ENCODE results near the gene TMEM247. TPM values are rescaled to one million over a fixed set of nuclear protein-coding genes. Genes with fewer than 3 reads are reported as not detected.
A peak's percentile ranks its signal among the peaks of the same experiment; 100 is the strongest.

TMEM247 gene
- total RNA-seq, 1 experiment from 2014 or later, result not detected

DNA sequence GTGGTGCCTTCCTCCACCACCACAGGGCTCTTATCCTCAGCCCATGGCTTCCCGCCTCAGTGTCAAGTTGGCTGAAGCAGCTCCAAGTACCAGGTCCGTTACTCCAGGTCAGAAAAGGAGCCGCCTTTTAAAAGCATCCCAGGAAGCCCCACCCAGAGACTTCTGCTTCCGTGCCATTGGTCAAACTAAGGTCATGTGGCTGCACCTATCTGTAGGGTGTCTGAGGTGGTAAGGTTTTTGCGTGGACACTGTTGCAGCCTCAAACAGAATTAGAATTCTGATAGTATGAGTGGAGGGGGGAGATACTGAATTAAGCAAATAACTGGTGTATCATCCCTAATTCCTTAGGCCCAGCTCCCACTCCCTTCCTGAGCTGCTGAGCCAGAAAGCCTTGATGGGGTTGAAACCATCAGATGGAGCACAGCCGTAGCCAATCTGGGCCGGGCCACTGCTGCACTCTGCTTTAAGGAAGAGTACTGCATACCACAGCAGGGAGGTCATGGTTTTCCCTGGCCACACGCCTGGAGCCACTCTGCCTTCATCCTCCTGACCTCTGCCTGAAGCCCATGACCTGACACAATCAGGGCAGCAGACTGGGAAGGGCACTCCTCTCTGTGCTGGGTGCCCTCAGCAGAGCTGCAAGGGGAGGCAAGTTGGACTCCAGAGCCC, 8.4 kb downstream of the TMEM247 start:
- CTCF ChIA-PET, result no interaction called here

DNA sequence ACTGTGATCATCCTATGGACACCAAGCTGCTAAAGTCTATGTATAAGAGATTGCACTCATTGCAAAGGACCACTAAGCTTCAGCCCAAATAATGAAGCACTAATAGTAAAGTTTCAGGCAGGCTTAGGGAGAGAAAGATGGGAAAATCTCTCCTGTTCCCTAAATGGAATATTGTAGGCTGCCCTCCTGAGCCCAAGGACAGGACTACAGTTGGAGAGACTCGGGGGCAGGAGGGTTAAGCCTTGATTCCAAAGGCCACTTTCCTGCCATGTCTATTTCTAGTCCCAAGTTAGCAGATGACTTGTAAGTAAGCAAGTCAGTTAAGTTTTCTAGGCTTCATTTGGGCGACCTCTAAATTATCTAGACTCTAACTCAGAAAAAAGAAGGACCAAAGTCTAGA, 9.0 kb downstream of the TMEM247 start:
- no peak overlapping the region for H3K4me3 ChIP-seq (ENCODE audit: low read length)
- POLR2A ChIA-PET (ENCODE audit: unreplicated experiment), result no interaction called here
- TF ChIP-seq, protein P1, sequence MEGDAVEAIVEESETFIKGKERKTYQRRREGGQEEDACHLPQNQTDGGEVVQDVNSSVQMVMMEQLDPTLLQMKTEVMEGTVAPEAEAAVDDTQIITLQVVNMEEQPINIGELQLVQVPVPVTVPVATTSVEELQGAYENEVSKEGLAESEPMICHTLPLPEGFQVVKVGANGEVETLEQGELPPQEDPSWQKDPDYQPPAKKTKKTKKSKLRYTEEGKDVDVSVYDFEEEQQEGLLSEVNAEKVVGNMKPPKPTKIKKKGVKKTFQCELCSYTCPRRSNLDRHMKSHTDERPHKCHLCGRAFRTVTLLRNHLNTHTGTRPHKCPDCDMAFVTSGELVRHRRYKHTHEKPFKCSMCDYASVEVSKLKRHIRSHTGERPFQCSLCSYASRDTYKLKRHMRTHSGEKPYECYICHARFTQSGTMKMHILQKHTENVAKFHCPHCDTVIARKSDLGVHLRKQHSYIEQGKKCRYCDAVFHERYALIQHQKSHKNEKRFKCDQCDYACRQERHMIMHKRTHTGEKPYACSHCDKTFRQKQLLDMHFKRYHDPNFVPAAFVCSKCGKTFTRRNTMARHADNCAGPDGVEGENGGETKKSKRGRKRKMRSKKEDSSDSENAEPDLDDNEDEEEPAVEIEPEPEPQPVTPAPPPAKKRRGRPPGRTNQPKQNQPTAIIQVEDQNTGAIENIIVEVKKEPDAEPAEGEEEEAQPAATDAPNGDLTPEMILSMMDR (conservative IDR thresholded peaks at IDR 0.05; ENCODE audit: low read depth, low read length), result peak; percentile 37; the same call in 1 of the 2 replicates
- no peak for TF ChIP-seq EZH2phosphoT487 (IDR thresholded peaks at IDR 0.05; ENCODE audit: borderline replicate concordance, low read length)
- H4K20me1 ChIP-seq (ENCODE audit: low read length), result no peaks in the 10 kb centered on the region
- H3K36me3 ChIP-seq (ENCODE audit: low read depth, low read length), result no peaks in the 10 kb centered on the region
- H3K4me1 ChIP-seq (ENCODE audit: insufficient read depth, low read length), result peaks cover 6% of the 10 kb centered on the region
- CTCF ChIA-PET, result no interaction called here
- no TSS peak for BruUV-seq (replicated peaks)
- peak; percentile 25 for ATAC-seq
- no peaks in the 10 kb centered on the region for H3K79me2 ChIP-seq (ENCODE audit: low read length)
- no peaks in the 10 kb centered on the region for H3K27me3 ChIP-seq (ENCODE audit: low read length)
- H3K9me3 ChIP-seq (ENCODE audit: low read length), result no peaks in the 10 kb centered on the region
- DNase-seq, result no peak
- H2AFZ ChIP-seq (ENCODE audit: low read length), result no peak overlapping the region
- intact Hi-C loops (cut with micrococcal nuclease), result no loop called here
- no peaks in the 10 kb centered on the region for H3K9me2 ChIP-seq (replicated peaks; ENCODE audit: low read length)
- no peak overlapping the region for H3K4me2 ChIP-seq (ENCODE audit: low read length)
- no peaks in the 10 kb centered on the region for H3F3A ChIP-seq (ENCODE audit: low read length, unreplicated experiment)
- no peak overlapping the region for H3K27ac ChIP-seq (ENCODE audit: low read length)
- no peak overlapping the region for H3K9ac ChIP-seq (ENCODE audit: low read length)

More for the DNA sequence above, 8.4 kb downstream of the TMEM247 start:
- H3K9me3 ChIP-seq (ENCODE audit: low read length), result no peaks in the 10 kb centered on the region
- H4K20me1 ChIP-seq (ENCODE audit: low read length), result no peaks in the 10 kb centered on the region
- no peak overlapping the region for H2AFZ ChIP-seq (ENCODE audit: low read length)
- H3K36me3 ChIP-seq (ENCODE audit: low read depth, low read length), result no peaks in the 10 kb centered on the region
- intact Hi-C loops (cut with micrococcal nuclease), result no loop called here
- peaks cover under 1% of the 10 kb centered on the region for H3K4me1 ChIP-seq (ENCODE audit: insufficient read depth, low read length)
- BruUV-seq (replicated peaks), result no TSS peak
- no peak overlapping the region for H3K4me2 ChIP-seq (ENCODE audit: low read length)
- H3K27ac ChIP-seq (ENCODE audit: low read length), result no peak overlapping the region
- TF ChIP-seq EZH2 (IDR thresholded peaks at IDR 0.05; ENCODE audit: low read length, unreplicated experiment) (no peak), EZH2phosphoT487 (IDR thresholded peaks at IDR 0.05; ENCODE audit: borderline replicate concordance, low read length) (no peak)
- TF ChIP-seq, protein P1 (conservative IDR thresholded peaks at IDR 0.05; ENCODE audit: low read depth, low read length), result no peak
- no peaks in the 10 kb centered on the region for H3K79me2 ChIP-seq (ENCODE audit: low read length)
- H3K27me3 ChIP-seq (ENCODE audit: low read length), result no peaks in the 10 kb centered on the region
- H3K9ac ChIP-seq (ENCODE audit: low read length), result no peak overlapping the region
- ATAC-seq (peak; percentile 88), DNase-seq (peak; percentile 19)
- no peaks in the 10 kb centered on the region for H3K9me2 ChIP-seq (replicated peaks; ENCODE audit: low read length)
- no peak overlapping the region for H3K4me3 ChIP-seq (ENCODE audit: low read length)
- POLR2A ChIA-PET (ENCODE audit: unreplicated experiment), result no interaction called here
- no peaks in the 10 kb centered on the region for H3F3A ChIP-seq (ENCODE audit: low read length, unreplicated experiment)

- Histone ChIP-seq H3K27ac (ENCODE audit: low read length) (no peak overlapping the region), H3F3A (ENCODE audit: low read length, unreplicated experiment) (no peaks in the 10 kb centered on the region), H2AFZ (ENCODE audit: low read length) (no peak overlapping the region), H3K4me2 (ENCODE audit: low read length) (no peak overlapping the region), H3K27me3 (ENCODE audit: low read length) (no peaks in the 10 kb centered on the region), H3K36me3 (ENCODE audit: low read depth, low read length) (no peaks in the 10 kb centered on the region), H4K20me1 (ENCODE audit: low read length) (no peaks in the 10 kb centered on the region), H3K4me1 (ENCODE audit: insufficient read depth, low read length) (peaks cover 11% of the 10 kb centered on the region), H3K9me3 (ENCODE audit: low read length) (no peaks in the 10 kb centered on the region), H3K79me2 (ENCODE audit: low read length) (no peaks in the 10 kb centered on the region), H3K4me3 (ENCODE audit: low read length) (no peak overlapping the region), H3K9ac (ENCODE audit: low read length) (no peak overlapping the region), H3K9me2 (replicated peaks; ENCODE audit: low read length) (no peaks in the 10 kb centered on the region)
- ATAC-seq, result no peak
- TF ChIP-seq, protein P1 (conservative IDR thresholded peaks at IDR 0.05; ENCODE audit: low read depth, low read length), result no peak
- TF ChIP-seq EZH2phosphoT487 (IDR thresholded peaks at IDR 0.05; ENCODE audit: borderline replicate concordance, low read length), result no peak
- ChIA-PET CTCF (no interaction called here), POLR2A (ENCODE audit: unreplicated experiment) (no interaction called here)
- BruUV-seq (replicated peaks), result no TSS peak
- intact Hi-C loops (cut with micrococcal nuclease), result no loop called here
- no peak for DNase-seq
Measured at GRCh38 chr2:46489423-46490174, 10.2 kb downstream of the TMEM247 start.

All from PC-3 (cell line).